B cell (primary cell): ENCODE results near the gene SSTR1. TPM values are rescaled to one million over a fixed set of nuclear protein-coding genes. Genes with fewer than 3 reads are reported as not detected.

Experiments used
- ATAC-seq: fragments of 200-7000 bp; cut with Tn5 transposase; one replicate; pipeline ENCODE4 v1.10.0; 2021; ENCODE audit warnings: low read depth, mild to moderate bottlenecking, moderate number of reproducible peaks, moderate library complexity
- CTCF ChIA-PET: fragments of 350-600 bp; sonication (Branson Sonifier 250); formaldehyde crosslinking; loops from one replicate; lab custom pipeline; 2021; ENCODE audit warnings: antibody characterized with exemption, inconsistent platforms; lab: Charles Lee
- POLR2A ChIA-PET: fragments of 350-600 bp; sonication (Branson Sonifier 250); formaldehyde crosslinking; loops from one replicate; lab custom pipeline; 2021; ENCODE audit warnings: antibody characterized with exemption; lab: Charles Lee
- DNase-seq: peaks from one replicate; pipeline ENCODE4 v3.0.0; 2013
- H2AFZ ChIP-seq: 2 replicates; pipeline ENCODE4 v1.6.1; 2012; ENCODE audit warnings: mild to moderate bottlenecking, low read depth, low read length; ENCODE audit not compliant: insufficient read depth, poor library complexity, severe bottlenecking
- H3K27ac ChIP-seq, 2 donors: 1 replicate in 1 of 2; 2 replicates in 1 of 2; pipeline ENCODE4 v1.5.1; 2012 to 2013; ENCODE audit warnings: low read length in 2 of 2, mild to moderate bottlenecking in 2 of 2, moderate library complexity in 1 of 2
- H3K27me3 ChIP-seq, 4 experiments: fragments of 200-600 bp in 1 of 4; sonication (generic) in 1 of 4; replicated peaks in 1 of 4; 1 replicate in 2 of 4; 2 replicates in 2 of 4; pipeline versions ENCODE4 v1.6.1 to v1.7.0; 2013 to 2016; ENCODE audit warnings: low read length in 3 of 4, mild to moderate bottlenecking in 2 of 4, mixed read lengths in 1 of 4, moderate library complexity in 1 of 4; ENCODE audit not compliant: insufficient read depth in 4 of 4, control insufficient read depth in 3 of 4; ENCODE audit errors: control extremely low read depth in 1 of 4
- H3K36me3 ChIP-seq, 2 experiments: replicated peaks in 1 of 2; 1 replicate in 1 of 2; 2 replicates in 1 of 2; pipeline versions ENCODE4 v1.6.1 to v1.7.1; 2013; ENCODE audit warnings: low read length in 1 of 2; ENCODE audit not compliant: insufficient read depth in 2 of 2, control insufficient read depth in 1 of 2; ENCODE audit errors: control extremely low read depth in 1 of 2, extremely low read depth in 1 of 2
- H3K4me1 ChIP-seq, 2 donors: fragments of 200-600 bp in 1 of 2; sonication (generic) in 1 of 2; 1 replicate in 1 of 2; 2 replicates in 1 of 2; pipeline versions ENCODE4 v1.5.1 to v1.6.1; 2013 to 2017; ENCODE audit warnings: low read length in 2 of 2; ENCODE audit not compliant: control insufficient read depth in 2 of 2, insufficient read depth in 2 of 2
- H3K4me2 ChIP-seq: replicated peaks from 2 replicates; pipeline ENCODE3; 2012; ENCODE audit warnings: mild to moderate bottlenecking, low read depth, low read length; ENCODE audit not compliant: poor library complexity, severe bottlenecking
- H3K4me3 ChIP-seq, 5 experiments: fragments of 200-600 bp in 1 of 5; sonication (generic) in 1 of 5; 1 replicate in 3 of 5; 2 replicates in 2 of 5; pipeline versions ENCODE4 v1.5.1 to v1.7.0; 2011 to 2016; ENCODE audit warnings: low read length in 4 of 5, mild to moderate bottlenecking in 4 of 5, low read depth in 2 of 5, control low read depth in 1 of 5, moderate library complexity in 1 of 5; ENCODE audit not compliant: insufficient read depth in 1 of 5; ENCODE audit errors: control extremely low read depth in 1 of 5, extremely low read depth in 1 of 5
- H3K79me2 ChIP-seq: fragments of 200-600 bp; sonication (generic); one replicate; pipeline ENCODE4 v1.6.0; 2016; ENCODE audit warnings: low read length; ENCODE audit not compliant: control insufficient read depth, insufficient read depth
- H3K9ac ChIP-seq: fragments of 200-600 bp; sonication (generic); 2 replicates; pipeline ENCODE4 v1.6.1; 2017; ENCODE audit warnings: mild to moderate bottlenecking, low read length, moderate library complexity
- H3K9me3 ChIP-seq, 3 donors: one replicate each; pipeline versions ENCODE4 v1.6.1 to v1.7.1; 2013; ENCODE audit warnings: low read length in 2 of 3; ENCODE audit not compliant: control insufficient read depth in 2 of 3, insufficient read depth in 1 of 3; ENCODE audit errors: control extremely low read depth in 1 of 3
- H4K20me1 ChIP-seq: 2 replicates; pipeline ENCODE4 v1.6.0; 2012; ENCODE audit warnings: mild to moderate bottlenecking, low read length; ENCODE audit not compliant: insufficient read depth, control insufficient read depth, poor library complexity, severe bottlenecking
- H3K27ac Mint-ChIP-seq: one replicate; pipeline ENCODE4 v1.8.0; 2021; ENCODE audit warnings: mixed read lengths
- H3K27me3 Mint-ChIP-seq: one replicate; pipeline ENCODE4 v1.8.0; 2021; ENCODE audit warnings: mixed read lengths
- H3K4me1 Mint-ChIP-seq: one replicate; pipeline ENCODE4 v1.8.0; 2021; ENCODE audit warnings: mixed read lengths
- H3K4me3 Mint-ChIP-seq: one replicate; pipeline ENCODE4 v1.8.0; 2021; ENCODE audit warnings: mixed read lengths
- H3K9me3 Mint-ChIP-seq: one replicate; pipeline ENCODE4 v1.8.0; 2022; ENCODE audit warnings: mixed read lengths; ENCODE audit not compliant: insufficient read depth
- CTCF ChIP-seq: fragments of 200-600 bp; IDR thresholded peaks from one replicate; pipeline ENCODE4 v1.8.0; 2022; ENCODE audit warnings: antibody characterized with exemption, mild to moderate bottlenecking
- EZH2 ChIP-seq: IDR thresholded peaks from 2 replicates; pipeline ENCODE4 v1.6.1; 2012; ENCODE audit warnings: borderline replicate concordance, low read depth, mild to moderate bottlenecking, moderate library complexity, low read length; ENCODE audit not compliant: insufficient read depth, poor library complexity, severe bottlenecking
- WGBS: methylation state at CpG from one replicate; pipeline ENCODE4 v1.1.5; 2013; ENCODE audit warnings: missing lambda C conversion rate; ENCODE audit not compliant: insufficient coverage; 5-methylcytosine and 5-hydroxymethylcytosine counted together
- intact Hi-C: fragments of 100-400 bp; cut with micrococcal nuclease; formaldehyde crosslinking; loops from one replicate; pipeline ENCODE4 v1.10.0; 2022
- polyA plus RNA-seq: library from polyadenylated mRNA; depleted of rRNA; stranded (reverse); fragments of >200 nt; gene quantifications from 2 replicates; pipeline ENCODE4 v1.2.3, GENCODE V29; 2012
- total RNA-seq, 2 donors: library from RNA; stranded (reverse); fragments of 120-200 nt in 1 of 2; gene quantifications; 1 replicate in 1 of 2; 2 replicates in 1 of 2; pipeline versions ENCODE4 v1.2.3 to v1.2.4, GENCODE V29; 2013 to 2022

Gene SSTR1
- total and polyA plus RNA-seq, 2 donors (not counting 1 experiment from before 2014, with no cell fraction given) = not detected

- no peaks in the 10 kb centered on the region for H3K27me3 Mint-ChIP-seq
- ATAC-seq (no peak), DNase-seq (no peak)
- TF ChIP-seq CTCF = no peak
- TF ChIP-seq EZH2 = no peak
- H3K9ac ChIP-seq = no peak overlapping the region
- no peak overlapping the region for H3K4me3 ChIP-seq
- H3K9me3 ChIP-seq = no peaks in the 10 kb centered on the region
- H3K4me2 ChIP-seq = no peak overlapping the region
- WGBS = no CpG with 5 or more reads among the region's 1 CpG
- H2AFZ ChIP-seq = no peak overlapping the region
- no peaks in the 10 kb centered on the region for H3K36me3 ChIP-seq
- H3K27ac ChIP-seq = no peak overlapping the region
- no peak overlapping the region for H3K4me3 Mint-ChIP-seq
- no peak overlapping the region for H3K27ac Mint-ChIP-seq
- H3K4me1 Mint-ChIP-seq = no peaks in the 10 kb centered on the region
- POLR2A ChIA-PET = no interaction called here
- CTCF ChIA-PET = no interaction called here
- intact Hi-C loops = no loop called here
- no peaks in the 10 kb centered on the region for H3K27me3 ChIP-seq
- H3K79me2 ChIP-seq = no peaks in the 10 kb centered on the region
- no peaks in the 10 kb centered on the region for H4K20me1 ChIP-seq
- no peaks in the 10 kb centered on the region for H3K9me3 Mint-ChIP-seq
- no peaks in the 10 kb centered on the region for H3K4me1 ChIP-seq
Measured at GRCh38 chr14:38238332-38238731, 30.6 kb downstream of the SSTR1 start.

- Histone ChIP-seq H3K4me1 (no peaks in the 10 kb centered on the region), H3K4me3 (no peak overlapping the region), H3K27ac (no peak overlapping the region), H3K4me2 (no peak overlapping the region), H3K36me3 (no peaks in the 10 kb centered on the region), H2AFZ (no peak overlapping the region), H3K9me3 (no peaks in the 10 kb centered on the region), H4K20me1 (no peaks in the 10 kb centered on the region), H3K27me3 (no peaks in the 10 kb centered on the region), H3K79me2 (no peaks in the 10 kb centered on the region), H3K9ac (no peak overlapping the region)
- Mint-ChIP-seq H3K27me3 (no peaks in the 10 kb centered on the region), H3K27ac (no peak overlapping the region), H3K4me3 (no peak overlapping the region), H3K4me1 (no peaks in the 10 kb centered on the region), H3K9me3 (no peaks in the 10 kb centered on the region)
- DNase-seq (no peak), ATAC-seq (no peak)
- intact Hi-C loops = no loop called here
- ChIA-PET CTCF (no interaction called here), POLR2A (no interaction called here)
- TF ChIP-seq CTCF (no peak), EZH2 (no peak)
Measured at GRCh38 chr14:38238878-38239277, 31.2 kb downstream of the SSTR1 start.
